Eye (tissue), 1 donor: ENCODE results near the gene DRD4.
A peak's percentile ranks its signal among the peaks of the same experiment; 100 is the strongest.

Experiments
- DNase-seq: peaks from one replicate; pipeline ENCODE4 v3.0.0-alpha.2; 2015

Gene DRD4

GRCh38 chr11:610146-610801, 26.8 kb upstream of the DRD4 start:
- DNase-seq: no peak

GRCh38 chr11:611001-611996, 25.8 kb upstream of the DRD4 start:
- no peak for DNase-seq

DNA sequence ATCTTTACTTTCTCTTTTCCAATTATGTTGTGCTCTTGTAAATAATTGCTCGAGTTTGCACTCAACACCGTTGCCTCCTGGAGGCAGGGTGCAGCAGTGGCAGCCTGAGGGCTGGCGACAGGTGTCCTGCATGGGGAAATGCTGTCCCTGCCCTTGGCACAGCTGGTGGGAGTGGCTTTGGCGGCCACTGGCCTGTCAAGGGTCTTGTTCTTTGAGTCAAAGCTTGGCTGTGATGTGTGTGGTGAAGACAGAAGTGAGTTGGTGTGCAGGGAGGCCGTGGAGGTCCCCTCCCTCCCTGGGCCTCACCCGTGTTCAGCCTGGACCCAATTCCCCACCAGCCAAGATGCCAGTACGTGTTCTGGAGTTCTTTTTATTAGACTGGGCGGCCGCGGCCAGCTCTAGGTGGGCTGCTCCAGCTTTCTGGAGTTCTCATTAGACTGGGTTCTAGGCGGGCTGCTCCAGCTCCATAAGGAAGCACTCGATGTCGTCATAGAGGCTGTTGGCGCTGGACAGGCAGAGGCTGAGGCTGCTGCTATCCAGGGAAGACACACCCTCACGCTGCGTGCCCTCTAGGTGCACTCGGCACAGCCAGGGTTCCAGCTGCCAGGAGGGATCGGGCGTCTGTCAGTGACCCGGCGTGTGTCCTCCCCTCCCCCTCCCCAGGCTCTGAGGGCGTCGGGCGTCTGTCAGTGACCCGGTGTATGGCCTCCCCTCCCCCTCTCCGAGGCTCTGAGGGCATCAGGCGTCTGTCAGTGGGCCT, 24.7 kb upstream of the DRD4 start:
- peak; percentile 33 for DNase-seq

DNA sequence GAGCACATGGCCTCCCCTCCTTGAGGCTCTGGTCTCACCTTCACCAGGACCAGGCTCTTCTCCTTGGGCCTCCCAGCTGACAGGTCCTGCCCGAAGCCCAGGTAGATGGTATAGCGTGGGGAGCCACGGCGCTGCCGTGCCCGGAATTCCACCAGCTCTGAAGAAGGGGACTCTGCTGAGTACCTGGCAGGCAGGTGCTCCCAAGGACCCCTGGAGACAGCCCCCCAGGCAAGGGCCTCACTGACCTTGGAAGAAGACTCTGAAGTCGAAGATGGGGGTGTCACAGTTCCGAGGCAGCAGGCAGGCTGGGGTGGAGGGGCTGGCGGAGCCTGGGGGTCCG, 24.1 kb upstream of the DRD4 start:
- peak; percentile 5 for DNase-seq

DNA sequence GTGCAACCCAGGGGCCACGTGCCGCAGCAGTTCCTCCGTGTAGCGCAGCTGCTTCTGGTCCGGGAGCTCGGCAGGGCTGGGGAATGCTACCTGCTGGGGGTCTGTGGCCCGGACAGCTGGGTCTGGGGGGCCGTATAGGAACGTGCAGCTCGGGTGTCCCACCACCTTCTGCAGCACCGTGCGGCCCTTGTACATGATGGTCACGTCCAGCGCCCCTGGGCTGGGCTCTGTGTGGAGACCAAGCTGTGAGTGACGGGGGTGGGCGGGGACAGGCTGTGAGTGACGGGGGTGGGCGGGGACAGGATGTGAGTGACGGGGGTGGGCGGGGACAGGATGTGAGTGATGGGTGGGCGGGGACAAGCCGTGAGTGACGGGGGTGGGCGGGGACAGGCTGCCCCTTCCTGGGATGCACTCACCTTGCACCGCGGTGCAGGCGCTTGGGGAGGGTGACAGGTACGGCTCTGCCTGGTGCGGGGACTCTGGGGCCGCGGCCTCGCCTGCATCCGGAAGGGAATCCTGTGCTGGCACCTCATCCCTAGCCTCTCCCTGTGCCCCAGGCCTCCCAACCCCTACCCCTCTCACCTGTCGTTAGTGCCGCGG, 23.6 kb upstream of the DRD4 start:
- peak; percentile 69 for DNase-seq

DNA sequence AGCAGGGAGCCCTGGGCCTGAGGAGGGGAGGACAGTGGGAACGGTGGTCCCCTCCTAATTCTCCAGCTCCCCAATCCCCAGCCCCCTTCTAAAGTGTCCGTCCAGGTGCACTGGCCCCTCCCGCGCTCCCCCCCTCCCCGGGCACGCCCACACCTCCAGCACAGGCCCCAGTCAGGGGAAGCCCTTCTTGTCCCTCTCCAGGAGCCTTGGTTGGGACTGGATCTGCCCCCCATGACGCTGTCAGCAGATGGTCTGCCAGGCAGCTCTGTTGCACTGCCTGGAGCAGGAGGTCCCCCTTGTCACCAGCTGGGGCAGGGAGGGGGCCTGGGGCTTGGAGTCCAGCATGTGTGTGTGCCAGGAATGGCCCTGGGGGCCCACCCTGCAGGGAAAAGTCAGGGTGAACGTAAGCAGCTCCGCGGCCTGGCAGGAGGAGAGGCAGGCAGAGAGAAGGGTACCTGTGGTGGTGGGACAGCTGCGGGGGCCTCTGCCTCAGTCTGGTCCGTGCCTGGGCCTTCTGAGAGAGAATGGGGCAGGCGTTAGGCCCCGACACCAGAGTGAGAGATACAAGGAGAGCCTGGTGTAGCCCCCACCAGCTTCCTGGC, 22.9 kb upstream of the DRD4 start:
- DNase-seq: peak; percentile 17

GRCh38 chr11:614623-615503, 22.2 kb upstream of the DRD4 start:
- peak; percentile 35 for DNase-seq

DNA sequence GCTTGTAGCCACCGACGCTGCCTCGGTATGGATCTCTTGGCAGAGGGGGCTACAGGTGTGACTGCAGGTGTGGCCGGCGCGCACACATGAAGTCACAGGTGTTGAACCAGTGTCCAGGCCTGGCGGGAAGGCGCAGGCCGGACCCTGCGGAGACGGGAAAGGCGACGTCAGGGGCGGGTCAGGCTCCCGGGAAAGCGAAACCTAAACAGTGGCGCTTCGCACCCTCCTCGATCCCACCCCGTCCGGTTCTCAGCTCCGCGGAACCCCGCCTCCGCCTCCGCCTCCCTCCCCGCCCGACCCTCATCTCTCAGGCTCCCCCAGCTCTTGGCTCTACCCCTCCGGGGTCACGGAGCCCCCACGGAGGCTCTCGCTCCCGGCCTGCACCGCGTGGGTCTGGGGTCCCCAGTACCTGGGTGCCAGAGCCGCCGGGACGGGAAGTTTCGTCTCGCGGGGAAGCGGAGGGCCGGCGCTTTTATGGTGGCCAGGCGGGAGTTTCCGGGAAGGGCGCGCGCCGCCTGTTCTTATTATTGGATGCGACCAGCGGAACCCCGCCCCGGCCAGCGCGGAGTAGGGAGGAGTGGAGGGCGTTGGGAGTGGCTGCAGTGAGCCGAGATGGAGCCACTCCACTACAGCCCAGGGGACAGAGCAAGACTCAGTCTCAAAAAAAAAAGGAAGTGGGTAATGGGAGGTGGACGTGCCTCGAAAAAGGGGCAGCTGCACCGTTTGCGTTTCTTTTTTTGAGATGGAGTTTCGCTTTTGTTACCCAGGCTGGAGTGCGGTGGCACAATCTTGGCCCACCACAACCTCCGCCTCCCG, 21.4 kb upstream of the DRD4 start, which contains the start of gene IRF7:
Gene IRF7 (minus strand): TSS at position 447 of the 816 bp plus-strand sequence. CDS start 586 bp downstream, outside the sequence.
- peak; percentile 95 for DNase-seq

GRCh38 chr11:616320-617198, 20.5 kb upstream of the DRD4 start:
- no peak for DNase-seq

DNA sequence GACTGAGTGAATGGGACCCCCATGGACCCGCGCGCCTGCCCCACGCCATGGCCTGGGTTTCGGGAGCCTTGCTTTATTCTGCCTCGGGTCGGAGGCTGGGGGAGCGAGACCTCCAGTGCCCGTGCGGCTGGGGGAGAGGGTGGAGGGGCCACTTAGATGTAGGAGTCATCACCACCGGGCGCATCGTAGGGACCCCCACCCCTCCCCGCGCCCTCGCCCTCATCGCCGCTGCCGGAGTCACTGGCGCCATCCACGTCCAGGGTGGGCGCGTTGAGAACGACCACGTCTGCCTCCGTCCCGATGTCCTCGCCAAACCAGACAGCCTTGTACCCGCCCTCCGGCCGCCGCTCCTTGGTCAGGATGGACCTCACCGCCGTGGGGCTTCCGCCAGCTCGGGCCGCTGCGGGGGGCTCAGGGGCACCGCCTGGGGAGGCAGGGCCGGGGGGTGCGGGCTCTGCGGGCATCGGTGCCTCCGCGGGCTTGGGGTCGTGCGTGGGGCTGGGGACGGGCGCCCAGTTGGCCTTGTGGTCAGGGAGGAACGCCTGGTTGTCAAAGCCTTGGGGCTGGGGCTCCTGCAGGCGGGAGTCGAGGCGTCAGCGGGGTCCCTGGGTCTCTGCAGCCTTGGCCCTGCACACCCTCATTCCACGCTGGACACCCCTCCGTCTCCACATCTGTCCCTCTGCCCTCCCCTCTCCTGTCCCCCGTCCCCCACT, 19.7 kb upstream of the DRD4 start:
- no peak for DNase-seq

DNA sequence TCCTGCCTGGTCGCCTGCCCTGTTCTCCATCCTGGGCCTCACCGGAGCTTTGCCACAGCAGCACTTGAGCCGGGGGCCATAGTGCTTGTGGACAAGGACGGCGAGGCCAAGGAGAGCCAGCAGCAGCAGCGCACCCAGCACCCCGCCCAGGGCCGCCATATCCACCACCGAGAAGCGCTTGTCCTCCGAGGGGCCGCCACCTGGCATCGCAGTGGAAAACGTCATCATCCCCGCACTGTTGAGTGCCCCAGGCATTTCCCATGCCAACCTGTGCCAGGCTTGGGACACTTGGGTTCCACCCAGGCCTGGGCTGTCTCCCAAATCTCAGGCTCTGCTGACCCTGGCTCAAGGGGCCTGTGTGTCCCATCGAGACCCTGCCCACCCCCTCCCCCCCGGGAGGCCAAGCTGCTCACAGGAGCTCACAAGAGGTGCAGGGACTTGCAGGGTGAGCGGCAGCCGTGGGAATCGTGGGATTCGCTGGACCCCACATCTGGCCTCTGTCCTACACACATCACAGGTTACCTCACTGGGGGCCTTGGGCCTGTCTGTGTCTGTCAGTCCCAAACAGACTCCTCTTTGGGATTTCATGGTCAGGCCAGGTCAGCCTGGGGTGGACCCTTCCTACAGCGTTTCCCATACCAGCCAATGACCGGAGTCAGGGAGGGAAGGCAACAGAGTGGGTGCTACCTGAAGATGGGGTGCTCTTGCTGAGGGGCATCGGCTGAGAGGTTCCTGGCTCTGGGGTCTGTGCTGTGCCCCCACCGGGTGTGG, 19.0 kb upstream of the DRD4 start:
- DNase-seq: no peak

GRCh38 chr11:618856-619627, 18.0 kb upstream of the DRD4 start:
- no peak for DNase-seq

GRCh38 chr11:619628-620050, 17.4 kb upstream of the DRD4 start:
- DNase-seq: no peak

- DNase-seq: no peak
These were observed 16.9 kb upstream of the DRD4 start for GRCh38 chr11:620201-620600.

DNA sequence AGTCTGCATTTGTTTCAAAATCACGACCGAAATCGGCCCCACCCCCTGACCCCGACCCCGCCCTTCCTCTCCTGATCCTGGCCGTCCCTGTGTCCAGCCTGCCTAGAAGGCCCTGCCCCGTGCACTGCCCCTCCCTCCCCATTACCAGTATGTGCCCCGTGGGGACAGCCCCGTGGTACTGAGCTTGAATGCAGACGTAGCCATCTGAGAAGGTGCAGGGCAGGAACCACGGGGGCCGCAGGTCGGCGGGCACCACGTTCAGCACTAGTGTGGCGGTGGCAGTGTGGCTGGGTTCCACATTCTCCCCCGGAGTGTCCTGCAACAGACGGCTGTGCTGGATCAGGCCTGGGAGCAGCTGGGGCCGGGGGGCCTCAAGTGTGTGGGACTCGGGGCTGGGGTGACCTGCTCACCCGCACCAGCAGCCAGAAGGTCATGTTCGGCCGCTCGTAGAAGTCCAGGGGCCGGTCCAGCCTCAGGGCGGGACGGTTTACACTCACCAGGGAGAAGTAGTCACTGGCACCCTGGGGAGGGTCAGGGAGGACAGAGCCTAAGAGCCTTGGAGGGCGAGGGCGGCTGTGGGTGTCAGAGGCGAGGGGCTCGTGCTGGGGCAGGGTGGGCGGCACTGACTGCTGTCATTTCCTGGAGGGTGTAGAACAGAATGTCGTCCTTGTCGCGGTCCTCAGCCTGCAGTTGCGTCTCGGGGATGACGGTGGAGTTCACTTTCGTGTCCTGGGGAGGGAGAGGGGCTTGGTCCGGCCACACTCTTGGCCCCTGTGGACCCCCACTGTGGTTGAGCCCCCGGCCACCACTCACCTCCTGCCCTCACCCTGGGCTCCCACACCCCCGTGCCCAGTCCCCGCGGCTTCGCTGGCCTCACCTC, 15.9 kb upstream of the DRD4 start:
- DNase-seq: no peak

DNA sequence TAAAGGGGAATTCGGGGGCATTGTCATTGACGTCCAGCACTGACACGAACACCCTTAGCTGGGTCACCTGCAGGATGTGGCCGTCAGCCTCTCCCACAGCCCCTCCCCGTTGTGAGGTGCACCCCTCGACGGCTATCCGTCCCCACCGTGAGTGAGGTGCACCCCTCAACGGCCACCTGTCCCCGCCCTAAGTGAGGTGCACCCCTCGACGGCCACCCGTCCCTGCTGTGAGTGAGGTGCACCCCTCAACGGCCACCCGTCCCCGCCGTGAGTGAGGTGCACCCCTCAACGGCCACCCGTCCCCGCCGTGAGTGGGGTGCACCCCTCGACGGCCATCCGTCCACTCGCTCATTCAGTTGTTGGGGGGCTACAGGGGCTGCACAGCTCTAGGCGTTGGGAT, 15.2 kb upstream of the DRD4 start:
- DNase-seq: no peak
